ENCODE data around the gene MYO5B.

DNA sequence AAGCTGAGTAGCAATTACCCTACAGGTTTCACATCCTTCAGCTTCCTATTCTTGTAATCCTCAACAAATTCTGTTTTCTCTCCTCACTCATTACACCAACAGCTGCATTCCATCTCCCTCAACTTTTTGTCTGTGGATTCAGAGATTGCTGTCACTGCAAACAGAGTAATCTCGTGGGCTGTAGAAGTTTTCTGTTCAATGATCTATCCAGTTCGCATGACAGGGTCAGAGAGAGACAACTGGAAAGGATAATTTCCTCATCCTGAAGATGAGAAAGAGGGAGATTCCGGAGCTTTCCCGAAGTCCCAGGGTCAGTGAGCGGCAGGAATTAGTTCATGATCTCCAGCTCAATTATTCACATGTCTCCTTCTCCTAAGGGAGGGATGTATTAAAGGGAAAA lies 75.7 kb downstream of the MYO5B start:
- TF ChIP-seq, protein P1, sequence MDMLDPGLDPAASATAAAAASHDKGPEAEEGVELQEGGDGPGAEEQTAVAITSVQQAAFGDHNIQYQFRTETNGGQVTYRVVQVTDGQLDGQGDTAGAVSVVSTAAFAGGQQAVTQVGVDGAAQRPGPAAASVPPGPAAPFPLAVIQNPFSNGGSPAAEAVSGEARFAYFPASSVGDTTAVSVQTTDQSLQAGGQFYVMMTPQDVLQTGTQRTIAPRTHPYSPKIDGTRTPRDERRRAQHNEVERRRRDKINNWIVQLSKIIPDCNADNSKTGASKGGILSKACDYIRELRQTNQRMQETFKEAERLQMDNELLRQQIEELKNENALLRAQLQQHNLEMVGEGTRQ (IDR thresholded peaks at IDR 0.05; ENCODE audit: low read depth, low read length), result no peak
- no peak for TF ChIP-seq POLR2A (IDR thresholded peaks at IDR 0.05; ENCODE audit: low read depth, low read length)
- TF ChIP-seq, protein P2, sequence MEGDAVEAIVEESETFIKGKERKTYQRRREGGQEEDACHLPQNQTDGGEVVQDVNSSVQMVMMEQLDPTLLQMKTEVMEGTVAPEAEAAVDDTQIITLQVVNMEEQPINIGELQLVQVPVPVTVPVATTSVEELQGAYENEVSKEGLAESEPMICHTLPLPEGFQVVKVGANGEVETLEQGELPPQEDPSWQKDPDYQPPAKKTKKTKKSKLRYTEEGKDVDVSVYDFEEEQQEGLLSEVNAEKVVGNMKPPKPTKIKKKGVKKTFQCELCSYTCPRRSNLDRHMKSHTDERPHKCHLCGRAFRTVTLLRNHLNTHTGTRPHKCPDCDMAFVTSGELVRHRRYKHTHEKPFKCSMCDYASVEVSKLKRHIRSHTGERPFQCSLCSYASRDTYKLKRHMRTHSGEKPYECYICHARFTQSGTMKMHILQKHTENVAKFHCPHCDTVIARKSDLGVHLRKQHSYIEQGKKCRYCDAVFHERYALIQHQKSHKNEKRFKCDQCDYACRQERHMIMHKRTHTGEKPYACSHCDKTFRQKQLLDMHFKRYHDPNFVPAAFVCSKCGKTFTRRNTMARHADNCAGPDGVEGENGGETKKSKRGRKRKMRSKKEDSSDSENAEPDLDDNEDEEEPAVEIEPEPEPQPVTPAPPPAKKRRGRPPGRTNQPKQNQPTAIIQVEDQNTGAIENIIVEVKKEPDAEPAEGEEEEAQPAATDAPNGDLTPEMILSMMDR (conservative IDR thresholded peaks at IDR 0.05; ENCODE audit: low read depth, low read length), result no peak
- no peak for TF ChIP-seq CEBPB (IDR thresholded peaks at IDR 0.05; ENCODE audit: low read depth, low read length)
- TF ChIP-seq RFX5 (IDR thresholded peaks at IDR 0.05; ENCODE audit: low read depth, low read length), result no peak
- TF ChIP-seq RCOR1 (IDR thresholded peaks at IDR 0.05; ENCODE audit: insufficient replicate concordance, low read length), result no peak
- no peak for TF ChIP-seq BHLHE40 (IDR thresholded peaks at IDR 0.05; ENCODE audit: low read depth, low read length)
- no peak for TF ChIP-seq MXI1 (IDR thresholded peaks at IDR 0.05; ENCODE audit: borderline replicate concordance, low read depth, low read length)
- TF ChIP-seq MAZ (IDR thresholded peaks at IDR 0.05; ENCODE audit: borderline replicate concordance, low read depth, low read length), result no peak
- no peak for TF ChIP-seq MAFK (IDR thresholded peaks at IDR 0.05; ENCODE audit: low read depth, low read length)
- TF ChIP-seq, protein P3, sequence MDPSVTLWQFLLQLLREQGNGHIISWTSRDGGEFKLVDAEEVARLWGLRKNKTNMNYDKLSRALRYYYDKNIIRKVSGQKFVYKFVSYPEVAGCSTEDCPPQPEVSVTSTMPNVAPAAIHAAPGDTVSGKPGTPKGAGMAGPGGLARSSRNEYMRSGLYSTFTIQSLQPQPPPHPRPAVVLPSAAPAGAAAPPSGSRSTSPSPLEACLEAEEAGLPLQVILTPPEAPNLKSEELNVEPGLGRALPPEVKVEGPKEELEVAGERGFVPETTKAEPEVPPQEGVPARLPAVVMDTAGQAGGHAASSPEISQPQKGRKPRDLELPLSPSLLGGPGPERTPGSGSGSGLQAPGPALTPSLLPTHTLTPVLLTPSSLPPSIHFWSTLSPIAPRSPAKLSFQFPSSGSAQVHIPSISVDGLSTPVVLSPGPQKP (IDR thresholded peaks at IDR 0.05; ENCODE audit: borderline replicate concordance, low read depth, low read length), result no peak
- no peak for TF ChIP-seq RAD21 (IDR thresholded peaks at IDR 0.05; ENCODE audit: low read length)
- TF ChIP-seq FOS (IDR thresholded peaks at IDR 0.05; ENCODE audit: low read depth, low read length), result no peak
- no peak for TF ChIP-seq CHD1 (IDR thresholded peaks at IDR 0.05; ENCODE audit: low read depth, low read length)

Measured in IMR-90 (cell line).